GM19463 (cell line): ENCODE data around the gene TRIO.

Source experiments
- ATAC-seq: cut with Tn5 transposase; IDR thresholded peaks from one replicate; pipeline ENCODE4 v1.9.1; 2021; ENCODE audit warnings: mild to moderate bottlenecking, moderate library complexity; ENCODE audit not compliant: unreplicated experiment

TRIO gene

GRCh38 chr5:14145435-14146334 is 2.5 kb downstream of the TRIO start:
- ATAC-seq: no peak

DNA sequence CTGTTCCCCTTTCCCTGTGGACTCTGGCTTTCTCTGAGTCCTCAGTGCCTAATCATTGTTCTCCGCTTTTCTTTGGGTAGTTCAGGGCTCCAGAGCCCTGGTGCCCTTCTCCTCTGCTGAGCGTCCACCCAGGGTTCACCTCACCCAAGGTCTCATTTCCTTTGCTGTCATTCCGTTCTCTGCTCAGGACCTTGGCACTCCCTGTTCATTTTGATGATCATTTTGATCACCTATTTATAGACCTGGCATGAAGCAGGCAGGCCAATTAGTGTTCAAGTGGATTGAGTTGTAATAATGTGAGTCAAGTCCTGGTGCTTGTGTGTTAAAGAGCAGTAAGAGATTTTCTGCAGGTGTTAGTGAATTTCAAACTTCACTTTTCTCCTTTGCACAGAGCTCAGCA is 3.6 kb downstream of the TRIO start:
- ATAC-seq: no peak

DNA sequence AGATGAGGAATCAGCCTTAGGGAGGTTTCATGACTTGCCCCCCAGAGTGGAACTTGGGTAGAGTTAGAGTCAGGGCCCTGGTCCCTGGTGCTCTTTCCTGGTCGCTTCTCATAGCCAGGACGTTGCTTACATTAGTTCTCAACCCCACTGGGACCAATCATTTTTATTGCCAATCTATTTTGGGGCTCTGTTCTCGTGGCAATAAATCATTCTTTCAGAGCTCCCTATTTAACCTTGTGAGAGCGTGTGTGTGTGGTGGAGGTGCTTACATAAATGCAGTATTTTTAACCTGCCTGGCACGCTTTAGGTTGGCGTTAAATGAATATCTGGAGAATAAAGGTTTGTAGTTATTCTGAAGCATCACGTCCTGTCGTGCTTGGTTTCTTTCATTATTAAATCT is 4.1 kb downstream of the TRIO start:
- ATAC-seq: no peak

GRCh38 chr5:14148483-14148882 is 5.3 kb downstream of the TRIO start:
- ATAC-seq: no peak

- peak; percentile 26 for ATAC-seq
Measured at GRCh38 chr5:14148890-14149671, 5.9 kb downstream of the TRIO start.

DNA sequence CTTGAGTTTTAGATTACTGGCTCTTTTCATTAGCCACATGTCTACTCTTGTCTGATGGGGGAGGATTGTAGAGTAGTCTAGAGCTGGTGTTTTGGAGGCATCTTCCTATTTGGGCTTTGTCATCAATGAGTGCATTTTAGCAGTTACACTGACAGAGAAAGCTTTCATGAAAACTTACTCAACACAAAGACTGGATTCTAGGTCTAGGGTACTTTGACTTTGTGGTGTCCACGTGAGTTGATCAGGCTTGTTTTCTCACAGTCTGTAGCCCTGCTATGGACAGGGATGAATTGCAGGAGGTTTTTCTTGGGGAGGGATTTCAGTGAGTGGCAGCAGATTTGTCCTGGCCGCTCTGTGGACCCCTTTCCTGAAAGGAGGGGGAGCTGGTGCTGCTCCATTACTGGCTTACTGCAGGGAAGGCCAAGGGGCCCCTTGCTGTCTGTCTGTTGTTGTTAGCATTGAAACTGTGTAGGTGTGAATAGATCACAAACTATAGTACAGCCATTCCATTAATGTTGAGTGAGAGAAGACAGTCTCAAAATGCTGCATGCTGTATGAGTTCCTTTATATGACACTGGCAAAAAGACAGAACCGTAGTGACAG is 6.6 kb downstream of the TRIO start:
- ATAC-seq: no peak

DNA sequence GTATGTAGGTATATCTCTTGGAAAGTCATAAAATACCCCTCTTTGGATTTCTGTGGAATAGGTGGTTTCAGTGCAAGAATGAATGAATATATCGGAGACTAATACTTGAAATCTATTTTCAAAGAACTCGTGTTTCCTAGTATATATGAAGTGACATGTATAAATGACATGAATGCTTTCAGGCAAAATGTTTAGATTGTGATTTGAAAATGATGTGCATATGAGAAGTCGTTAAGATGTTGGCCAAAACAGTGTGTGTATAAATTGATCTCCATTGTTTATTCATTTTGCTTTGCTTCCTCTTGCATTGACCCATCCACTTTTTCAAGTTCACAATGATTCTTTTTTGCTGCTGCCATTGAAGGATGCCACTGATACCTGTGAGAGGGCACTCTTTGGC is 8.3 kb downstream of the TRIO start:
- no peak for ATAC-seq

DNA sequence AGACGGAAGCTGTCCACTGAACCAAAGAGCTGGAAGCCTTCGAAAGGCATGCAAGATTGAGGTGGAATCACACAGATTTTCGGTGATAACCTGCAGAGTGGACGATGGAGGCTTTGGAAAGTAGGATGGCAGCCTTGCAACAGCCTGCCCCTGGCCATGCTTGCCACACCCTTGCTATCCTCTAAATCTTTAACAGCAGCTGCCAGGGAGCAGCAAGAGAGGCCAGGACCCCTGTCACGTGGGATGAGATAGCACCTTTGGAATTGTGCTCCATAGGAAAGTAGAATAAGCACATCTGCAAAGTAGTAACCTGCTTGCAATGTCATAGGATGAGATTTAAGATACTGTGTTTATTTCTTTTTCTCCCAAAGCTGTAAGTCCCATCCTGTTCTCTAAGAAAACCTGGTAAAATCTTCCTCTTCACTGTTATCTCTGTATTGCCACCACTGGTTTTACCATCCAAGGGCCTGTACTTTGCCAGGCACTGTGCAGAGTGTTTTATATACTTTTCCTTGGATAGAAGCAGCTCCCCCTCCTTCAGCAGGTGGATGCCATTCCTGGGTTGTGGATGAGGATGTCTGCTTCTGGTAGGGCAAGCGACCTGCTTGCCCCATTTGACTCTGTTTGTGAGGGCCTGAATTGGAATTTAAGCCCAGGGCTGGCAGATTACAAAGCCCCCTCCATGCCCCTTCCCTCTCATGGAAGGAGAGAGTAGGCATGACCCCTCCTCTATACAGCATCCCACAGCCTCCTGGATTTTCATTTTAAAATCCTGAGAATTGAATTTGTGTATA is 10.1 kb downstream of the TRIO start:
- ATAC-seq: no peak

DNA sequence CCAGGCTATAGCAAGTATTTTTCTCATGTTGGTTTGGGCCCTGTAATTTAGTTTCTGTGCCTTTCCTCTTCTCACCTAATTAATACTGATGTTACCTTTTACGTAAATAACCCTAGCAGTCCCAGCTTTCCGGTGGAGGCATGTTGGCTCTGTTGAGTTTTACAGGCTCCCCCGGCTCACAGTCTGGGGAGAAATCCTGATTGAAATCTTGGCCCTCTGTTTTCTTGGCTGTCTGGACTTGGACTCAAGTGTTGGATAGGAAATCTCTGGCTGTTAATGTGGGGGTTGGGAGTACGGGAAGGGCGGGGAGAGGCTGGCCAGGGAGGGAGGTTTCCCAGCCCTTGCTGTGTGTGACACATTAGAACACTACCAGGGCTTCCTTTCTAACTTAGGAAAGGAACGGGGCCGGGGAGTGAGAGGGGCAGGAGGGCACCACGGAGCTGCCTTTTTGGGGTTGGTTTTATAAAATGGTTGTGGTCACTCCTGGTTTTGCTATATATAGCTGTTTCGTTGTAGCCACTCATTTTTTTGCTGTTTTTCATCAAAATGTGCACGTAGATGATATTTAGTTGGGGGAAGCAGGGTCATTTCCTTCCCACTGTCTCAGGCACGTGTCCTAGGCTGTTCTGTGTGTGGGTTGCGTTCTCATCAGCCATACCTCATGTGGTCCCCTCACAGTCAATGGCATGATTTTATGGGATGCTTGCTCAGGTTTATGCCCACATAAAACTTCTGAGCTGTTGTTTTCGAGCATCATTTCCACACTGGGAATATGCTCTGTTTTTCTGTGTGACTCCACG is 11.0 kb downstream of the TRIO start:
- peak; percentile 33 for ATAC-seq

DNA sequence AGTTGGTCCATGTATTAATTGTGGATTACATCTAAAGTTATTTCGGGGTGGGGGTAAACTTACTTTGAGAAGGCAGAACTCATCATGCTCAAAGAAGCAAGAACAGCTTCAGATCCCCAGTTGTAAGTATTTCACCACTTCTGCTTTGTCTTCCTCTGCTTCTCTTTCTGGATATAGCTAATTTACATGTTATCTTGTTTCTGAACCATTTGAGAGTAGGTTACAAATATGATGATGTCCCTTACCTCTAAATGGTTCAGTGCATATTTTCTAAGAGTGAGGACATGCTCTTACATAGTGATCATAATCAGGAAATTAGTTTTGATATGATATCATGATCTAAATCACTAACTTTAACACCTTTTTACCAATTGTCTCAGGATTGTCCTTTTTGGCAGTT is 11.9 kb downstream of the TRIO start:
- peak; percentile 41 for ATAC-seq

- ATAC-seq: no peak
Measured at GRCh38 chr5:14155739-14156138, 12.6 kb downstream of the TRIO start.

GRCh38 chr5:14156290-14156649 is 13.1 kb downstream of the TRIO start:
- ATAC-seq: no peak

DNA sequence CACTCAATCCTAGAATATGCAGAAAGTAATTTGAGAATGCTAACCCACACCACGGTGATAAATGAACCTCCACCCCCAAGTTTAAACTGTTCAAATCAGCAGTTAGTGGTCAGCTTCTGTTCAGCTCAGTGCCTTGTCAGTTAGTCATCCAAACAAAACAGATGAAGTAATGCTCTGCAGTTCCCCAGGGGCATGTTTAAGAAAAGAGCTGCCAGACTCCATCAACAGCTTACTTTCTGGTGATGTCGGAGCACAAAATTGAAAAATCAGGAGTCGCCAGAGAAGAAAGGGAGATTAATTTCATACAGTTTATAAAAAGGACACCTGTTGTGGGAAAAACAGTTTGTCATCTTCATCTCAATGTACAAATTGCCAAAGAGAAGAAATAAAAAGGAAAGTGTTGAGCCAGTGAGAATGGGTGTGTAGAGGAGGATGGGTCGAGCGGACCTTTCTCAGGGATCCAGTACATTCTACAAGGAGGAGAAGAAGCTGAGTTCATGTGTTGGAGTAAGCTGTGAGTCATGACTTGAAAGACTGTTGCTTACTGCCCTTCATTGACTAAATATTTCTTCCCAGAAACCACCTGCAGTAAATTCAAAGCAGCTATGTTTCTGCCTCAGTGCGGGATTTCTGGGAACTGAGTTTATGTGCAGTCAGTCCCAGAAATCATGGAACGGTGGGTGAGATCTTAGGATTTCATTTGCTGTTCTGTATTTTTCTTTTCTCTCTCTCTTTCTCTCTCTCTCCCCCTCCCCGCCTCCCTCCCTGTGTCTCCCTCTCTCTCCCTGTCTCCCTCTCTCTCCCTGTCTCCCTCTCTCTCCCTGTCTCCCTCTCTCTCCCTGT is 13.7 kb downstream of the TRIO start:
- peak; percentile 63 for ATAC-seq

DNA sequence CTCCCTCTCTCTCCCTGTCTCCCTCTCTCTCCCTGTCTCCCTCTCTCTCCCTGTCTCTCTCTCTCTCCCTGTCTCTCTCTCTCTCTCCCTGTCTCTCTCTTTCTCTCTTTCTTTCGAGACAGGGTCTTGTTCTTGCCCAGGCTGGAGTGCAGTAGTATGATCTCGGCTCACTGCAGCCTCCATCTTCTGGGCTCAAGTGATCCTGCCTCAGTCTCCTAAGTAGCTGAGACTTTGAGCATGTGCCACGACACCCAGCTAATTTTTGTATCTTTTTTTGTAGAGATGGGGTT is 14.3 kb downstream of the TRIO start:
- no peak for ATAC-seq

- no peak for ATAC-seq
Measured at GRCh38 chr5:14158890-14159666, 15.9 kb downstream of the TRIO start.

DNA sequence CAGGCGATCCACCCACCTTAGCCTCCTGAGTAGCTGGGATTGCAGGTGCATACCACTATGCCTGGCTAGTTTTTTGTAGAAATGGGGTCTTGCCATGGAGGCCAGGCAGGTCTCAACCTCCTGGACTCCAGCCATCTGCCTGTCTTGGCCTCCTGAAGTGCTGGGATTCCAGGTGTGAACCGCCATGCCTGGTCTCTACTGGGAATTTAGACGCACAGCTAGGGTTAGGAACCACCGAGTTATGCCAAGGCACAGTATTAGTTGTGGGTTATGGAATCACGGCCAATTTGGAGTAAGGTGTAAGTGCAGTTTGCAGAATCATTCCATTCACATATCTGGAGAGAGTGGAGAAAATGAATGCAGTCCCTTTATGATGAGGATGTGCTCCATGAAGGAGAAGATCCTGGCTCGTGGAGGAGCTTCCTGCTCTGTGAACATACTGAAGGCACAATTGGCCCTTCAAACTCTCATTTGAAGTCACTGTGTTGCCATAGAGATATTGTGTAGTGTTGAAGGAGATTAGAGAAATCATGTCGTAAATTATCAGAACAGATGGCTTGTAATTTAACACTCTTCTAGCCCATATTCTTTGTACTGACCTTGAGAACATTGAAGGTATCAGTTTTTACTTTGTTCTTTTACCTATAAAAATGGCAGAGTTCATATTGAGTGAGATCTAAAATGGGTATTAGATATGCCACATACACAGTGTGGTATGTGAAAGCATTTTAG is 18.8 kb downstream of the TRIO start:
- ATAC-seq: no peak

- ATAC-seq: no peak
Measured at GRCh38 chr5:14164164-14165163, 21.3 kb downstream of the TRIO start.
